Measurements from ENCODE around the gene PARVA.

The PARVA gene

DNA sequence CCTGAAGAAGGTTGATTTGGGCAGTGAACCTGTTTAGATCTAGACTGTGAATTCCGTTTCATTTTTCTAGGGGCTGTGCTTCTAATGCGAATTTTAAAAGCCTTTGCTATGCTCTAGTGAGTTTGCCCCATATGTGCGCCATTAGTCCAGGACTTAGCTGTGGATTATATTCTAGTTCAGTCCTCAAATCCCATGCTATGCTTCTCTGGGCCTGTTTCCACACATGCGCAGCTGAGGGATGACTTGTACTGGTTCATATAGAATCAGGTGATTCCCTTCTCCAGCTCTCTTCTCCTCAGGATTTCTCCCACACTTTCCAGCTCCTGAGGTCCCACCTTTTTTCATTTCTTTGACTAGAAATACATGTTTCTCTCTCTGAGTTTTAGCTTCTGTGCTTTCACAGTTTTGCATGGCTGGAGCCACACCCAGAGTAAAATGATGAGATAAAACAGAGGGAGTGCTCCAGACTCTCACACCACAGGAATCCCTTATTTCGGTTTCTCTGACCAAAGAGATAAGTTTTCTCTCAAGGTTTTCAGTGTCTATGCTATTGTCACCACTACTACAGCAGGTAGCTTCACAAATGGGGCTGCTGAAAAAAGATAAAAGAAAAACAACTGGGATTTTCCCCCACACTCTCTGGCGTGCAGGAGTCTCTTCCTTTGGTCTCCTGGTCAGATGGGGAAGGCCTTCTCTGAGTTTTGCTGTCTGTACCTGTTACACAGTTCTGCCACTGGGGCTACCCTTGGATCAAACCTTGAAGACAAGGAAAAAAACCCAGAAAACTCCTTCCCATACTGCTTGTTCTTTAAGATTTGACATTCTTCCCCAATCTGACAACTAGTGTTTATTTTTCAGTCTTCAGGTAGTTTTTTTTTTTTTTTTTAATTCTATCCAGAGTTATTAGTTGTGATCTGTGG lies 200.6 kb downstream of the PARVA start:
- in situ Hi-C loops (cut with MboI; ENCODE audit: low pct_unique_long_range_greater_than_20kb, low sequenced_read_pairs, unreplicated experiment), result no loop called here
- no peak for DNase-seq (ENCODE audit: low spot score)
- TF ChIP-seq, protein P1, sequence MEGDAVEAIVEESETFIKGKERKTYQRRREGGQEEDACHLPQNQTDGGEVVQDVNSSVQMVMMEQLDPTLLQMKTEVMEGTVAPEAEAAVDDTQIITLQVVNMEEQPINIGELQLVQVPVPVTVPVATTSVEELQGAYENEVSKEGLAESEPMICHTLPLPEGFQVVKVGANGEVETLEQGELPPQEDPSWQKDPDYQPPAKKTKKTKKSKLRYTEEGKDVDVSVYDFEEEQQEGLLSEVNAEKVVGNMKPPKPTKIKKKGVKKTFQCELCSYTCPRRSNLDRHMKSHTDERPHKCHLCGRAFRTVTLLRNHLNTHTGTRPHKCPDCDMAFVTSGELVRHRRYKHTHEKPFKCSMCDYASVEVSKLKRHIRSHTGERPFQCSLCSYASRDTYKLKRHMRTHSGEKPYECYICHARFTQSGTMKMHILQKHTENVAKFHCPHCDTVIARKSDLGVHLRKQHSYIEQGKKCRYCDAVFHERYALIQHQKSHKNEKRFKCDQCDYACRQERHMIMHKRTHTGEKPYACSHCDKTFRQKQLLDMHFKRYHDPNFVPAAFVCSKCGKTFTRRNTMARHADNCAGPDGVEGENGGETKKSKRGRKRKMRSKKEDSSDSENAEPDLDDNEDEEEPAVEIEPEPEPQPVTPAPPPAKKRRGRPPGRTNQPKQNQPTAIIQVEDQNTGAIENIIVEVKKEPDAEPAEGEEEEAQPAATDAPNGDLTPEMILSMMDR (IDR thresholded peaks at IDR 0.05; ENCODE audit: extremely low read depth, insufficient read depth, missing control alignments), result no peak

DNA sequence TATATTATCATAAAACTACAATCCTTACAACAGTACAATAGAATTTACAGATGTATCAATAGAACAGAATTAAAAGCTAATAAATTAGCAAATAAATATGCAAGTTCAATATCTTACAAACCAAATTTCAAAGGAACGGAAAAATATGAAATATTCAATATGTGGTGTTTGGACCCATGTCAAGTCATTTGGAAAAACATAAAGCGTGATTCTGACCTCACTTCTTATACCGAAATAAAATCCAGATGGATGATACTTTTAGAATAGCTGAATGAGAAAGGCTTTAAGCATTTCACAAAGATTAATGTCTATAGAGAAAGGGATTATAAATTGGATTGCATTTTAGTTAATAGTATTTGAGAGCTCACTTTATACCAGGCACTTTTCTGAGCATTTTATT lies 204.0 kb downstream of the PARVA start:
- no peak for DNase-seq (ENCODE audit: low spot score)
- TF ChIP-seq, protein P1 (IDR thresholded peaks at IDR 0.05; ENCODE audit: extremely low read depth, insufficient read depth, missing control alignments), result no peak
- in situ Hi-C loops (cut with MboI; ENCODE audit: low pct_unique_long_range_greater_than_20kb, low sequenced_read_pairs, unreplicated experiment), result no loop called here

DNA sequence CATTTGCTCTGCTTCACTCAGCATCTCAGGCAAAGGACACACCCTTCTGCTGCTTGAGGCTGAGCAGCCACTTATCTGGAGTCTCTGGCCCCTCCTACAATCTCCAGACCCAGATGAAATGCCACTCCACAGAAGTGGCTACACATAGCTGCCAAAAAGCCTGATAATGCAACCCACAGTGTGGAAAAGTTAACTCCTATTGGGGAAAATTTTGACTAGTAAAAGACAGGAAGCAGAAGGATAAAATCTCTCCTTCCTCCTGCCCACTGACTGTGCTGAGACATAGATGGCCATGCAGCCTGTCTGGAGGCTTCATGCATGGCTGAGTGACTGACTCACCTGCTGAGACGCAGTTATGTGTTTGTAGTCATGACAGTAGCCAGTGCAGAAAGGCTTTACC lies 204.6 kb downstream of the PARVA start:
- TF ChIP-seq, protein P1 (IDR thresholded peaks at IDR 0.05; ENCODE audit: extremely low read depth, insufficient read depth, missing control alignments), result no peak
- in situ Hi-C loops (cut with MboI; ENCODE audit: low pct_unique_long_range_greater_than_20kb, low sequenced_read_pairs, unreplicated experiment), result no loop called here
- no peak for DNase-seq (ENCODE audit: low spot score)
